GM23338 (cell line): ENCODE results near the gene PPP1R9A. TPM values are rescaled to one million over a fixed set of nuclear protein-coding genes. Genes with fewer than 3 reads are reported as not detected.

Source experiments
- ATAC-seq: fragments of 200-7000 bp; cut with Tn5 transposase; 3 replicates; pipeline ENCODE4 v1.9.1; 2020
- DNase-seq: peaks from one replicate; pipeline ENCODE4 v3.0.0-alpha.2; 2015; ENCODE audit warnings: low spot score
- H2AFZ ChIP-seq: fragments of 200-600 bp; sonication (generic); 2 replicates; pipeline ENCODE4 v1.8.0; 2016; ENCODE audit warnings: antibody characterized with exemption, mild to moderate bottlenecking, moderate library complexity
- H3F3A ChIP-seq: fragments of 200-600 bp; sonication (generic); replicated peaks from 2 replicates; pipeline ENCODE4 v1.8.0; 2017; ENCODE audit warnings: antibody characterized with exemption, mixed run types, low read depth
- H3K27ac ChIP-seq: fragments of 200-600 bp; sonication (generic); 2 replicates; pipeline ENCODE4 v1.6.1; 2016; ENCODE audit warnings: low read depth
- H3K27me3 ChIP-seq: fragments of 200-600 bp; sonication (generic); 2 replicates; pipeline ENCODE4 v1.8.0; 2016; ENCODE audit warnings: mild to moderate bottlenecking, mixed run types, moderate library complexity; ENCODE audit not compliant: insufficient read depth
- H3K36me3 ChIP-seq: fragments of 200-600 bp; sonication (generic); 2 replicates; pipeline ENCODE4 v1.8.0; 2016; ENCODE audit warnings: mild to moderate bottlenecking; ENCODE audit not compliant: insufficient read depth
- H3K4me1 ChIP-seq: fragments of 200-600 bp; sonication (generic); 2 replicates; pipeline ENCODE4 v1.8.0; 2016; ENCODE audit warnings: mild to moderate bottlenecking, moderate library complexity; ENCODE audit not compliant: insufficient read depth
- H3K4me2 ChIP-seq: fragments of 200-600 bp; sonication (generic); 2 replicates; pipeline ENCODE4 v1.7.1; 2017; ENCODE audit warnings: mixed run types
- H3K4me3 ChIP-seq: fragments of 200-600 bp; sonication (generic); 2 replicates; pipeline ENCODE4 v1.6.1; 2016; ENCODE audit warnings: mixed run types
- H3K79me2 ChIP-seq: fragments of 200-600 bp; sonication (generic); replicated peaks from 2 replicates; pipeline ENCODE4 v1.8.0; 2017; ENCODE audit warnings: mild to moderate bottlenecking; ENCODE audit not compliant: insufficient read depth
- H3K9me2 ChIP-seq: fragments of 200-600 bp; sonication (generic); 2 replicates; pipeline ENCODE4 v1.8.0; 2017; ENCODE audit not compliant: insufficient read depth
- H4K20me1 ChIP-seq: fragments of 200-600 bp; sonication (generic); replicated peaks from 2 replicates; pipeline ENCODE4 v1.8.0; 2017; ENCODE audit warnings: mild to moderate bottlenecking; ENCODE audit not compliant: insufficient read depth
- H3K27ac Mint-ChIP-seq: 2 replicates; pipeline ENCODE4 v1.8.0; 2020; ENCODE audit warnings: inconsistent platforms, mild to moderate bottlenecking, moderate library complexity, mixed read lengths
- H3K27me3 Mint-ChIP-seq: 3 replicates; pipeline ENCODE4 v1.8.0; 2022; ENCODE audit warnings: low read depth, mild to moderate bottlenecking, moderate library complexity, mixed read lengths, inconsistent platforms; ENCODE audit not compliant: insufficient read depth, poor library complexity
- H3K36me3 Mint-ChIP-seq: 3 replicates; pipeline ENCODE4 v1.8.0; 2021; ENCODE audit warnings: low read depth, mild to moderate bottlenecking, inconsistent platforms, moderate library complexity, mixed read lengths
- H3K4me1 Mint-ChIP-seq: 3 replicates; pipeline ENCODE4 v1.8.0; 2020; ENCODE audit warnings: mild to moderate bottlenecking, inconsistent platforms, mixed read lengths
- H3K4me3 Mint-ChIP-seq: 3 replicates; pipeline ENCODE4 v1.8.0; 2021; ENCODE audit warnings: moderate library complexity, mild to moderate bottlenecking, inconsistent platforms, mixed read lengths
- H3K9me3 Mint-ChIP-seq: 3 replicates; pipeline ENCODE4 v1.8.0; 2020; ENCODE audit warnings: moderate library complexity, mild to moderate bottlenecking, inconsistent platforms, mixed read lengths
- CREB1 ChIP-seq: fragments of 250-450 bp; sonication (Bioruptor Pico); IDR thresholded peaks from 2 replicates; pipeline ENCODE4 v1.5.0; 2020; ENCODE audit warnings: low read depth, mild to moderate bottlenecking, moderate library complexity
- EZH2 ChIP-seq: fragments of 200-600 bp; sonication (generic); IDR thresholded peaks from one replicate; pipeline ENCODE4 v1.8.0; 2017; ENCODE audit warnings: antibody characterized with exemption, mild to moderate bottlenecking, low read depth; ENCODE audit not compliant: unreplicated experiment
- EZH2phosphoT487 ChIP-seq: fragments of 200-600 bp; sonication (generic); IDR thresholded peaks from one replicate; pipeline ENCODE4 v1.8.1; 2018; ENCODE audit warnings: antibody characterized with exemption; ENCODE audit not compliant: unreplicated experiment
- JUNB ChIP-seq: IDR thresholded peaks from one replicate; pipeline ENCODE4 v1.6.1; 2016; ENCODE audit warnings: antibody characterized with exemption; ENCODE audit not compliant: unreplicated experiment
- NANOG ChIP-seq: IDR thresholded peaks from 2 replicates; pipeline ENCODE4 v1.6.1; 2016; ENCODE audit warnings: antibody characterized with exemption, borderline replicate concordance
- POLR2AphosphoS5 ChIP-seq: IDR thresholded peaks from 2 replicates; pipeline ENCODE4 v1.6.1; 2016; ENCODE audit warnings: antibody characterized with exemption, low read depth
- REST ChIP-seq: IDR thresholded peaks from one replicate; pipeline ENCODE4 v1.6.1; 2018; ENCODE audit warnings: antibody characterized with exemption; ENCODE audit not compliant: unreplicated experiment
- ZNF114 ChIP-seq: fragments of 250-450 bp; sonication (Bioruptor Pico); IDR thresholded peaks from 2 replicates; pipeline ENCODE4 v1.5.0; 2020; ENCODE audit warnings: mild to moderate bottlenecking, moderate library complexity
- ZNF331 ChIP-seq: fragments of 250-450 bp; sonication (Bioruptor Pico); IDR thresholded peaks from 2 replicates; pipeline ENCODE4 v1.5.0; 2020; ENCODE audit warnings: low read depth, mild to moderate bottlenecking, moderate library complexity
- polyA plus RNA-seq: library from polyadenylated mRNA; unstranded; fragments of >200 nt; fragmentation: Nextera tagmentation; extraction: Ambion mirVana; gene quantifications from 2 replicates; pipeline ENCODE4 v1.2.1, GENCODE V29; 2016
- total RNA-seq: library from RNA; depleted of rRNA; stranded (reverse); fragments of >200 nt; shearing (Covaris generic); gene quantifications from 2 replicates; pipeline ENCODE4 v1.2.3, GENCODE V29; 2014
- TF ChIP-seq, protein P1 (sequence below): fragments of 250-450 bp; sonication (Bioruptor Pico); IDR thresholded peaks from 2 replicates; pipeline ENCODE4 v1.5.0; 2020; ENCODE audit warnings: mild to moderate bottlenecking, moderate library complexity
- TF ChIP-seq, protein P2 (sequence below), 2 experiments: fragments of 200-600 bp in 1 of 2; sonication (generic) in 1 of 2; conservative IDR thresholded peaks; 2 replicates each; pipeline versions ENCODE4 v1.5.1 to v1.6.1; 2016 to 2017; ENCODE audit warnings: antibody characterized with exemption in 2 of 2, low read depth in 2 of 2, mild to moderate bottlenecking in 2 of 2, moderate library complexity in 1 of 2

Gene PPP1R9A
- total and polyA plus RNA-seq, 2 experiments from 2014 or later = 10.6 to 31.8 TPM

DNA sequence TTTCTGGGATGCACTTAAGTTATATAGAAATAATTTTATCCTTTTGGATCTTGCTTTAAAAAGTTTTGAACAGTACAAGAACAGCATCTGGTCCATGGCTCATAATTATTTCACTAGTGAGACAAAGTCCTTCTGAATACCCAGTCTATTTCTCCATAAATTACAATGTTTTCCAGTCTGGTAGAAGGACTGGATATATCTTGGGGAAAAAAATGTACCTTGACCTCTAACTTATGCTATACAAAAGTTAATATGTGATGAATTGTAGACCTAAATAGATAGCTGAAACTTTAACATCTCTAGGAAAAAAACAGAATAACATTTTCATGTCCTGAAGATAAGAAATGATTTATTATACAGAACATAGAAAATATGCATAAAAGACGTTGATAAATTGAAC lies 88.5 kb downstream of the PPP1R9A start (continued):
- TF ChIP-seq, protein P1, sequence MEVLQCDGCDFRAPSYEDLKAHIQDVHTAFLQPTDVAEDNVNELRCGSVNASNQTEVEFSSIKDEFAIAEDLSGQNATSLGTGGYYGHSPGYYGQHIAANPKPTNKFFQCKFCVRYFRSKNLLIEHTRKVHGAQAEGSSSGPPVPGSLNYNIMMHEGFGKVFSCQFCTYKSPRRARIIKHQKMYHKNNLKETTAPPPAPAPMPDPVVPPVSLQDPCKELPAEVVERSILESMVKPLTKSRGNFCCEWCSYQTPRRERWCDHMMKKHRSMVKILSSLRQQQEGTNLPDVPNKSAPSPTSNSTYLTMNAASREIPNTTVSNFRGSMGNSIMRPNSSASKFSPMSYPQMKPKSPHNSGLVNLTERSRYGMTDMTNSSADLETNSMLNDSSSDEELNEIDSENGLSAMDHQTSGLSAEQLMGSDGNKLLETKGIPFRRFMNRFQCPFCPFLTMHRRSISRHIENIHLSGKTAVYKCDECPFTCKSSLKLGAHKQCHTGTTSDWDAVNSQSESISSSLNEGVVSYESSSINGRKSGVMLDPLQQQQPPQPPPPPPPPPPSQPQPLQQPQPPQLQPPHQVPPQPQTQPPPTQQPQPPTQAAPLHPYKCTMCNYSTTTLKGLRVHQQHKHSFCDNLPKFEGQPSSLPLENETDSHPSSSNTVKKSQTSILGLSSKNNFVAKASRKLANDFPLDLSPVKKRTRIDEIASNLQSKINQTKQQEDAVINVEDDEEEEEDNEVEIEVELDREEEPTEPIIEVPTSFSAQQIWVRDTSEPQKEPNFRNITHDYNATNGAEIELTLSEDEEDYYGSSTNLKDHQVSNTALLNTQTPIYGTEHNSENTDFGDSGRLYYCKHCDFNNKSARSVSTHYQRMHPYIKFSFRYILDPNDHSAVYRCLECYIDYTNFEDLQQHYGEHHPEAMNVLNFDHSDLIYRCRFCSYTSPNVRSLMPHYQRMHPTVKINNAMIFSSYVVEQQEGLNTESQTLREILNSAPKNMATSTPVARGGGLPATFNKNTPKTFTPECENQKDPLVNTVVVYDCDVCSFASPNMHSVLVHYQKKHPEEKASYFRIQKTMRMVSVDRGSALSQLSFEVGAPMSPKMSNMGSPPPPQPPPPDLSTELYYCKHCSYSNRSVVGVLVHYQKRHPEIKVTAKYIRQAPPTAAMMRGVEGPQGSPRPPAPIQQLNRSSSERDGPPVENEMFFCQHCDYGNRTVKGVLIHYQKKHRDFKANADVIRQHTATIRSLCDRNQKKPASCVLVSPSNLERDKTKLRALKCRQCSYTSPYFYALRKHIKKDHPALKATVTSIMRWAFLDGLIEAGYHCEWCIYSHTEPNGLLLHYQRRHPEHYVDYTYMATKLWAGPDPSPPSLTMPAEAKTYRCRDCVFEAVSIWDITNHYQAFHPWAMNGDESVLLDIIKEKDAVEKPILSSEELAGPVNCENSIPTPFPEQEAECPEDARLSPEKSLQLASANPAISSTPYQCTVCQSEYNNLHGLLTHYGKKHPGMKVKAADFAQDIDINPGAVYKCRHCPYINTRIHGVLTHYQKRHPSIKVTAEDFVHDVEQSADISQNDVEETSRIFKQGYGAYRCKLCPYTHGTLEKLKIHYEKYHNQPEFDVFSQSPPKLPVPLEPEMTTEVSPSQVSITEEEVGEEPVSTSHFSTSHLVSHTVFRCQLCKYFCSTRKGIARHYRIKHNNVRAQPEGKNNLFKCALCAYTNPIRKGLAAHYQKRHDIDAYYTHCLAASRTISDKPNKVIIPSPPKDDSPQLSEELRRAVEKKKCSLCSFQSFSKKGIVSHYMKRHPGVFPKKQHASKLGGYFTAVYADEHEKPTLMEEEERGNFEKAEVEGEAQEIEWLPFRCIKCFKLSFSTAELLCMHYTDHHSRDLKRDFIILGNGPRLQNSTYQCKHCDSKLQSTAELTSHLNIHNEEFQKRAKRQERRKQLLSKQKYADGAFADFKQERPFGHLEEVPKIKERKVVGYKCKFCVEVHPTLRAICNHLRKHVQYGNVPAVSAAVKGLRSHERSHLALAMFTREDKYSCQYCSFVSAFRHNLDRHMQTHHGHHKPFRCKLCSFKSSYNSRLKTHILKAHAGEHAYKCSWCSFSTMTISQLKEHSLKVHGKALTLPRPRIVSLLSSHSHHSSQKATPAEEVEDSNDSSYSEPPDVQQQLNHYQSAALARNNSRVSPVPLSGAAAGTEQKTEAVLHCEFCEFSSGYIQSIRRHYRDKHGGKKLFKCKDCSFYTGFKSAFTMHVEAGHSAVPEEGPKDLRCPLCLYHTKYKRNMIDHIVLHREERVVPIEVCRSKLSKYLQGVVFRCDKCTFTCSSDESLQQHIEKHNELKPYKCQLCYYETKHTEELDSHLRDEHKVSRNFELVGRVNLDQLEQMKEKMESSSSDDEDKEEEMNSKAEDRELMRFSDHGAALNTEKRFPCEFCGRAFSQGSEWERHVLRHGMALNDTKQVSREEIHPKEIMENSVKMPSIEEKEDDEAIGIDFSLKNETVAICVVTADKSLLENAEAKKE (CRISPR knock-in tag) = no peak

DNA sequence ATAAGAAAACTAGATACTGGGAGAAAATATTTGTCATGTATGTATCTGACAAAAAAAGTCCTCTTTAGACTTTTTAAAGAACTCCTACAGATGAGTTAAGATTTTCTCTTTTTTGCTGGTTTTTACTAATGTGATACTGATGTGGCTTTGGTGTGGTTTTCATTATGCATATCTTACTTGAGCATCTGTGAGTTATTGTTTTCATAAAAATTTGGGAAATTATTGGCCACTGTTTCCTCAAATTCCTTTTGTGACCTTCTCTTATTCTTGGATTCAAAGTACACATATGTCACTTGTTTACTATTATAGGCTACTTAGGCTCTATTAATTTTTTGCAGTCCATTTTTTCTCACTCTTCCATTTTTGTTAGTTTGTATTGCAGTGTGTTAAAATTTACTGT lies 89.0 kb downstream of the PPP1R9A start:
- H3K79me2 ChIP-seq = peaks cover 10% of the 10 kb centered on the region
- no peaks in the 10 kb centered on the region for H4K20me1 ChIP-seq
- DNase-seq (no peak), ATAC-seq (no peak)
- no peaks in the 10 kb centered on the region for H3K36me3 ChIP-seq
- H3K27me3 ChIP-seq = no peaks in the 10 kb centered on the region
- H3K36me3 Mint-ChIP-seq = no peaks in the 10 kb centered on the region
- H3K4me3 ChIP-seq = no peak overlapping the region
- no peak overlapping the region for H3K27ac Mint-ChIP-seq
- no peak overlapping the region for H3K27ac ChIP-seq
- H3K4me1 Mint-ChIP-seq = peaks cover 22% of the 10 kb centered on the region
- H3K4me2 ChIP-seq = no peak overlapping the region
- peaks cover 11% of the 10 kb centered on the region; the same call in 1 of the 2 replicates for H3K4me1 ChIP-seq
- H3K9me3 Mint-ChIP-seq = no peaks in the 10 kb centered on the region
- peaks cover 2% of the 10 kb centered on the region for H3K27me3 Mint-ChIP-seq
- no peaks in the 10 kb centered on the region for H3K9me2 ChIP-seq
- H2AFZ ChIP-seq = no peak overlapping the region
- no peak overlapping the region for H3K4me3 Mint-ChIP-seq
- no peaks in the 10 kb centered on the region for H3F3A ChIP-seq
- no peak for TF ChIP-seq CREB1 (CRISPR knock-in tag)
- no peak for TF ChIP-seq EZH2phosphoT487
- TF ChIP-seq, protein P2, sequence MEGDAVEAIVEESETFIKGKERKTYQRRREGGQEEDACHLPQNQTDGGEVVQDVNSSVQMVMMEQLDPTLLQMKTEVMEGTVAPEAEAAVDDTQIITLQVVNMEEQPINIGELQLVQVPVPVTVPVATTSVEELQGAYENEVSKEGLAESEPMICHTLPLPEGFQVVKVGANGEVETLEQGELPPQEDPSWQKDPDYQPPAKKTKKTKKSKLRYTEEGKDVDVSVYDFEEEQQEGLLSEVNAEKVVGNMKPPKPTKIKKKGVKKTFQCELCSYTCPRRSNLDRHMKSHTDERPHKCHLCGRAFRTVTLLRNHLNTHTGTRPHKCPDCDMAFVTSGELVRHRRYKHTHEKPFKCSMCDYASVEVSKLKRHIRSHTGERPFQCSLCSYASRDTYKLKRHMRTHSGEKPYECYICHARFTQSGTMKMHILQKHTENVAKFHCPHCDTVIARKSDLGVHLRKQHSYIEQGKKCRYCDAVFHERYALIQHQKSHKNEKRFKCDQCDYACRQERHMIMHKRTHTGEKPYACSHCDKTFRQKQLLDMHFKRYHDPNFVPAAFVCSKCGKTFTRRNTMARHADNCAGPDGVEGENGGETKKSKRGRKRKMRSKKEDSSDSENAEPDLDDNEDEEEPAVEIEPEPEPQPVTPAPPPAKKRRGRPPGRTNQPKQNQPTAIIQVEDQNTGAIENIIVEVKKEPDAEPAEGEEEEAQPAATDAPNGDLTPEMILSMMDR (conservative IDR thresholded peaks at IDR 0.05; ENCODE audit: low read depth in 2 of 2) = no peak
- no peak for TF ChIP-seq ZNF331 (CRISPR knock-in tag)
- no peak for TF ChIP-seq NANOG
- TF ChIP-seq EZH2 = no peak
- TF ChIP-seq ZNF114 = no peak
- TF ChIP-seq POLR2AphosphoS5 = no peak
- TF ChIP-seq REST = no peak
- no peak for TF ChIP-seq JUNB
